Tibial nerve (tissue), 4 donors: ENCODE data around the gene CUEDC1.

ENCODE experiments used
- EP300 ChIP-seq, 2 donors: sonication (generic); formaldehyde crosslinking; IDR thresholded peaks; one replicate each; pipeline ENCODE4 v1.6.1; 2017; ENCODE audit warnings: antibody characterized with exemption in 2 of 2, mild to moderate bottlenecking in 1 of 2
- TF ChIP-seq, protein P1 (sequence below), 5 experiments: fragments of 200-600 bp in 3 of 5; fragments of 450-650 bp in 2 of 5; sonication (generic) in 3 of 5; IDR thresholded peaks; one replicate each; pipeline ENCODE4 v1.5.1; 2016 to 2019; ENCODE audit warnings: antibody characterized with exemption in 5 of 5, mild to moderate bottlenecking in 3 of 5, moderate library complexity in 2 of 5

DNA sequence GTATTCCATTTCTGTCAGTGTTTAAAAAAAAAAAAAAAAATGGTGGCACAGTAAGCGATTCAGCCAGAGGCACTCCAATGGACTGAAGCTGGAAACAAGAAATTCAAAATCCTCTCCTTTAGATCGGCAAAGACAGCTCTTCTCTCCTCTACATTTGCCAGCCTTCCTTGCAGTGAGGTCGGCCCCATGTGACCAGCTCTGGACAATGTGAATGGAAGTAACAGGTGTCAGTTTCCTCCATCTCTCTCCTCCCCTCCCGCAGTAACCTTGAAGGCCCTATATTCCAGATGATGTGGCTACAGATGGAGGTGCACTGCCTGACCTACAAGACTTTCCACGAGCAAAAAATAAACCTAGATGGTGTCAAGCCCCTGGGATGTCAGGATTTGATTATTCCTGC lies 15.0 kb downstream of the CUEDC1 start:
- TF ChIP-seq, protein P1, sequence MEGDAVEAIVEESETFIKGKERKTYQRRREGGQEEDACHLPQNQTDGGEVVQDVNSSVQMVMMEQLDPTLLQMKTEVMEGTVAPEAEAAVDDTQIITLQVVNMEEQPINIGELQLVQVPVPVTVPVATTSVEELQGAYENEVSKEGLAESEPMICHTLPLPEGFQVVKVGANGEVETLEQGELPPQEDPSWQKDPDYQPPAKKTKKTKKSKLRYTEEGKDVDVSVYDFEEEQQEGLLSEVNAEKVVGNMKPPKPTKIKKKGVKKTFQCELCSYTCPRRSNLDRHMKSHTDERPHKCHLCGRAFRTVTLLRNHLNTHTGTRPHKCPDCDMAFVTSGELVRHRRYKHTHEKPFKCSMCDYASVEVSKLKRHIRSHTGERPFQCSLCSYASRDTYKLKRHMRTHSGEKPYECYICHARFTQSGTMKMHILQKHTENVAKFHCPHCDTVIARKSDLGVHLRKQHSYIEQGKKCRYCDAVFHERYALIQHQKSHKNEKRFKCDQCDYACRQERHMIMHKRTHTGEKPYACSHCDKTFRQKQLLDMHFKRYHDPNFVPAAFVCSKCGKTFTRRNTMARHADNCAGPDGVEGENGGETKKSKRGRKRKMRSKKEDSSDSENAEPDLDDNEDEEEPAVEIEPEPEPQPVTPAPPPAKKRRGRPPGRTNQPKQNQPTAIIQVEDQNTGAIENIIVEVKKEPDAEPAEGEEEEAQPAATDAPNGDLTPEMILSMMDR (IDR thresholded peaks at IDR 0.05) = no peak
- no peak for TF ChIP-seq EP300 (IDR thresholded peaks at IDR 0.05)
